ENCODE results near the gene GPR162.
"Not testable (repeated sequence)": the region's sequence is repeated elsewhere in the genome, so short reads cannot be mapped to it uniquely, and the experiment has no call there.

The GPR162 gene

GRCh38 chr12:6873094-6874014 lies 51.7 kb downstream of the GPR162 start, which contains the start of gene SPSB2:
TSS of gene SPSB2 (minus strand) at chr12:6873303. CDS start at chr12:6872901, 402 bp downstream.
- DNase-seq (ENCODE audit: low read depth, low spot score): peak; percentile 98

- DNase-seq (ENCODE audit: low read depth, low spot score): not testable (repeated sequence)
Measured at GRCh38 chr12:6874015-6874368, 52.4 kb downstream of the GPR162 start.

Measured in ELF-1 (cell line).